ENCODE data around the gene RFXAP.
A peak's percentile ranks its signal among the peaks of the same experiment; 100 is the strongest.

Gene RFXAP

GRCh38 chr13:36858290-36858689 is 39.3 kb downstream of the RFXAP start:
- no peak overlapping the region for H3K4me3 ChIP-seq (replicated peaks; ENCODE audit: low read depth, low read length)
- TF ChIP-seq, protein P1, sequence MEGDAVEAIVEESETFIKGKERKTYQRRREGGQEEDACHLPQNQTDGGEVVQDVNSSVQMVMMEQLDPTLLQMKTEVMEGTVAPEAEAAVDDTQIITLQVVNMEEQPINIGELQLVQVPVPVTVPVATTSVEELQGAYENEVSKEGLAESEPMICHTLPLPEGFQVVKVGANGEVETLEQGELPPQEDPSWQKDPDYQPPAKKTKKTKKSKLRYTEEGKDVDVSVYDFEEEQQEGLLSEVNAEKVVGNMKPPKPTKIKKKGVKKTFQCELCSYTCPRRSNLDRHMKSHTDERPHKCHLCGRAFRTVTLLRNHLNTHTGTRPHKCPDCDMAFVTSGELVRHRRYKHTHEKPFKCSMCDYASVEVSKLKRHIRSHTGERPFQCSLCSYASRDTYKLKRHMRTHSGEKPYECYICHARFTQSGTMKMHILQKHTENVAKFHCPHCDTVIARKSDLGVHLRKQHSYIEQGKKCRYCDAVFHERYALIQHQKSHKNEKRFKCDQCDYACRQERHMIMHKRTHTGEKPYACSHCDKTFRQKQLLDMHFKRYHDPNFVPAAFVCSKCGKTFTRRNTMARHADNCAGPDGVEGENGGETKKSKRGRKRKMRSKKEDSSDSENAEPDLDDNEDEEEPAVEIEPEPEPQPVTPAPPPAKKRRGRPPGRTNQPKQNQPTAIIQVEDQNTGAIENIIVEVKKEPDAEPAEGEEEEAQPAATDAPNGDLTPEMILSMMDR (IDR thresholded peaks at IDR 0.05; ENCODE audit: low read depth, low read length, missing control alignments): peak; percentile 53
- DNase-seq (ENCODE audit: extremely low read depth, low read depth): peak; percentile 24

DNA sequence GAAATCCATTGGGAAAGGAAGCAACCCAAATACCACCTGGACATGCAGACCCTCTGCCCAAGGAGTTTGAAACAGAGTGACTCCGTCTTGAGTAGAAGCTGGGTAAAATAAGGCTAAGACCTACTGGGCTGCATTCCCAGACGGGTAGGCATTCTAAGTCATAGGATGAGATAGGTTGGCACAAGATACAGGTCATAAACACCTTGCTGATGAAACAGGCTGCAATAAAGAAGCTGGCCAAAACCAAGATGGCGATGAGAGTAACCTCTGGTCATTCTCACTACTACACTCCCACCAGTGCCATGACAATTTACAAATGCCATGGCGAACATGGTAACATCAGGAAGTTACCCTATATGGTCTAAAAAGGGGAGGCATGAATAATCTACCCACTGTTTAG is 40.2 kb downstream of the RFXAP start:
- H3K4me3 ChIP-seq (replicated peaks; ENCODE audit: low read depth, low read length): no peak overlapping the region

DNA sequence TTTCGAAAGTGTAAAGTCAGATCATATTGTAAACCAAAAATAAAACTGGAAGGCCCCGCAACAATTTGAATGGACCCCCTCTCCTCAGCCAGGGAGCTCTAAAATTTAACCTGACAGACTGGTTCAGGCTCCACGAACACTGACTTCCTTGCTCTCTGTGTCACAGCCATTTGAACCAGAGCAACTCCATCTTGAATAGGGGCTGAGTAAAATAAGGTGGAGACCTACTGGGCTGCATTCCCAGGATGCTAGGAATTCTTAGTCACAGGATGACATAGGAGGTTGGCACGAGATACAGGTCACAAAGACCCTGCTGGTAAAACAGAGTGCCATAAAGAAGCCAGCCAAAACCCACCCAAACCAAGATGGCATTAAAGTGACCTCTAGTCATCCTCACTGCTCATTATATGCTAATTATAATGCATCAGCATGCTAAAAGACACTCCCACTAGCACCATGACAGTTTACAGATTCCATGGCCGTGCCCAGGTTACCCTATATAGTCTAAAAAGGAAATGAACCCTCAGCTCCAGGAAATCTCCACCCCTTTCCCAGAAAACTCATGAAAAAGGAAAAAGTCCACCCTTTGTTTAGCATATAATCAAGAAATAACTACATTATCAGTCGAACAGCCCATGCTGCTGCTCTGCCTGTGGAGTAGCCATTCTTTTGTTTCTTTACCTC is 43.1 kb downstream of the RFXAP start:
- TF ChIP-seq, protein P1 (IDR thresholded peaks at IDR 0.05; ENCODE audit: low read depth, low read length, missing control alignments): no peak
- DNase-seq (ENCODE audit: extremely low read depth, low read depth): no peak
- H3K4me3 ChIP-seq (replicated peaks; ENCODE audit: low read depth, low read length): no peak overlapping the region

More for the DNA sequence above, 40.2 kb downstream of the RFXAP start:
- TF ChIP-seq, protein P1 (IDR thresholded peaks at IDR 0.05; ENCODE audit: low read depth, low read length, missing control alignments): no peak
- no peak for DNase-seq (ENCODE audit: extremely low read depth, low read depth)

GRCh38 chr13:36862722-36863121 is 43.7 kb downstream of the RFXAP start:
- no peak for DNase-seq (ENCODE audit: extremely low read depth, low read depth)
- TF ChIP-seq, protein P1 (IDR thresholded peaks at IDR 0.05; ENCODE audit: low read depth, low read length, missing control alignments): no peak

DNA sequence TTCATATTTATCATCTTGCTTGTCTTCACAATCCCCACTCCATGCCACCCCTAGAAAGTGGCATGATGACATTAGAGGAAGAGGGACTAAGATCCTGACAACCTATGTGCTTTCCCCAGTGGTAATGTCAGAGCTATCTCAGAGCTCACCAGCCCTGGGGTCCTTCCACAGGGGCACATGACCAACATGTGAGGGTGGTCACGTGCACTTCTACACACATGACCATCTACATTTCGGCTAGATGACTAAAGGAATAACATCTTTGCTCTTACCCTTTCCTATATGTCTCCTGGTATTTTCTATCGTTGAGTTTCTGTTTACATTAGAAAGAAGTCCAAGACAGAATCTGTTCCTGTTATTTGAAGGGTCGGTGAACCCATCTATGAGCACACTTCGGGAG is 46.2 kb downstream of the RFXAP start:
- TF ChIP-seq, protein P1 (IDR thresholded peaks at IDR 0.05; ENCODE audit: low read depth, low read length, missing control alignments): no peak
- DNase-seq (ENCODE audit: extremely low read depth, low read depth): no peak
- H3K4me3 ChIP-seq (replicated peaks; ENCODE audit: low read depth, low read length): no peak overlapping the region

More at GRCh38 chr13:36862722-36863121, 43.7 kb downstream of the RFXAP start:
- H3K4me3 ChIP-seq (replicated peaks; ENCODE audit: low read depth, low read length): no peak overlapping the region

DNA sequence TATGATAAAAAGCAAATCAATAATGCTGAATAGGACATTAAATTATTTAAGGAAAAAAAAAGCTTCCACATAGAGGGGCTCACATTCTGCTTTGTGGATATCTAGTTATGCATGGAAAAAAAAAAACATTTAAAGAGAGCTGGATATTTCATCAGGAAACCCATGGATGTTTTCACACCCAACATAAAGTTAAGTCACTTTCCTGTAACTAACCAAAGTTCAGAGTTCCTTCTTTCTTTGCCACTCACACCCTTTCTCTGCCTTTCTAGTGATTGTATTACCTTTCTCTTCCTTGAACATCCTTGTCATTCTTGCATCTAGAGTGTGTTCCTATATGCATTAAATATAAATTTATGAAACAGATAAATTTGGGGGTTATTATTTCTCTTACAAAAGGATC is 47.2 kb downstream of the RFXAP start:
- TF ChIP-seq, protein P1 (IDR thresholded peaks at IDR 0.05; ENCODE audit: low read depth, low read length, missing control alignments): no peak
- DNase-seq (ENCODE audit: extremely low read depth, low read depth): no peak

More for the DNA sequence above, 47.2 kb downstream of the RFXAP start:
- no peak overlapping the region for H3K4me3 ChIP-seq (replicated peaks; ENCODE audit: low read depth, low read length)
